OCI-LY1 (cell line): ENCODE measurements around the gene NOD1.

Experiments used
- CTCF ChIP-seq: fragments of 200-600 bp; sonication (generic), shearing (Covaris generic); IDR thresholded peaks from 2 replicates; pipeline ENCODE4 v1.5.1; 2017; ENCODE audit warnings: mild to moderate bottlenecking, antibody characterized with exemption, low read length, moderate library complexity, mixed read lengths
- EZH2 ChIP-seq: fragments of 200-600 bp; sonication (generic), shearing (Covaris generic); IDR thresholded peaks from 2 replicates; pipeline ENCODE4 v1.8.0; 2017; ENCODE audit warnings: borderline replicate concordance, mixed run types, mild to moderate bottlenecking, antibody characterized with exemption, low read length, moderate library complexity, mixed read lengths

DNA sequence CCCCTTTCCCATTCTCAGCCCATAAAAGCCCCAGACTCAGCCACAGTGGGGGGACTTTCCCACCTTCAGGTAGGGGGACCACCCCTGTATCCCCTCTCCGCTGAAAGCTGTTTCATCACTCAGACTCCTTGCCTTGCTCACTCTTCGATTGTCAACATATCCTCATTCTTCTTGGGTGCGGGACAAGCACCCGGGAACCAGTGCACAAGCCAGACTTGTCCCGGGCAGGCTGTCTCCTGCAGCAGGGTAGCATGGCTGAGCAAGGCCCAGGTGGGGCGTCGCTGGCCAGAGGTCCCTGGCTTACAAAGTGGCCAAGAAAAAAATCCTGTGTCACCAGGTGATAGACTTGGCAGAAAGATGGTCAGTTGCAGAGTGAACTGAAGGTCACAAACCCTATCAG lies 64.7 kb downstream of the NOD1 start:
- TF ChIP-seq EZH2: no peak
- no peak for TF ChIP-seq CTCF
